Ovary (tissue), 9 donors: ENCODE results near the gene SLCO3A1. TPM values are rescaled to one million over a fixed set of nuclear protein-coding genes. Genes with fewer than 3 reads are reported as not detected.
A peak's percentile ranks its signal among the peaks of the same experiment; 100 is the strongest.

ENCODE experiments used
- DNase-seq, 5 donors: peaks; one replicate each; pipeline ENCODE4 v3.0.0-alpha.2; 2019 to 2020
- H3K27ac ChIP-seq, 2 donors: fragments of 200-600 bp; one replicate each; pipeline versions ENCODE4 v1.5.1 to v1.8.0; 2019 to 2022
- H3K27me3 ChIP-seq: fragments of 200-600 bp; one replicate; pipeline ENCODE4 v1.8.0; 2022
- H3K36me3 ChIP-seq: fragments of 200-600 bp; sonication (generic); one replicate; pipeline ENCODE4 v1.5.1; 2019
- H3K4me1 ChIP-seq: one replicate; pipeline ENCODE4 v1.8.1; 2013; ENCODE audit warnings: mild to moderate bottlenecking, moderate library complexity; ENCODE audit not compliant: insufficient read depth
- H3K4me3 ChIP-seq: fragments of 200-600 bp; sonication (generic); one replicate; pipeline ENCODE4 v1.5.1; 2017
- H3K9me3 ChIP-seq, 2 donors: fragments of 200-600 bp in 1 of 2; sonication (generic) in 1 of 2; one replicate each; pipeline versions ENCODE4 v1.5.1 to v1.8.1; 2013 to 2019; ENCODE audit warnings: mild to moderate bottlenecking in 1 of 2, moderate library complexity in 1 of 2
- CTCF ChIP-seq, 3 donors: fragments of 450-650 bp in 2 of 3; fragments of 200-600 bp in 1 of 3; IDR thresholded peaks; one replicate each; pipeline versions ENCODE4 v1.5.1 to v1.8.0; 2016 to 2022; ENCODE audit warnings: antibody characterized with exemption in 3 of 3, mild to moderate bottlenecking in 1 of 3
- EP300 ChIP-seq: sonication (generic); formaldehyde crosslinking; IDR thresholded peaks from one replicate; pipeline ENCODE4 v1.6.1; 2017; ENCODE audit warnings: antibody characterized with exemption
- POLR2A ChIP-seq: fragments of 450-650 bp; IDR thresholded peaks from one replicate; pipeline ENCODE4 v1.6.1; 2017; ENCODE audit warnings: antibody characterized with exemption, mild to moderate bottlenecking, moderate library complexity
- WGBS, 3 donors: extraction: QIAGEN DNeasy Blood & Tissue Kit in 1 of 3; methylation state at CpG; one replicate each; pipeline versions ENCODE4 v1.1.5 to v1.1.7; 2013 to 2017; 5-methylcytosine and 5-hydroxymethylcytosine counted together
- intact Hi-C, 4 donors: fragments of 100-400 bp; cut with DNase I; formaldehyde crosslinking; loops; one replicate each; pipeline versions ENCODE4 v1.11.0 to v1.15.1; 2022 to 2023
- polyA plus RNA-seq, 2 donors: library from polyadenylated mRNA; stranded (reverse); fragments of 200-250 nt in 1 of 2; fragments of 350-450 nt in 1 of 2; fragmentation: Illumina TruSeq in 1 of 2; extraction: RNeasy Lipid Tissue Mini Kit (QIAGEN cat#74804) in 1 of 2; gene quantifications; one replicate each; pipeline ENCODE4 v1.2.3, GENCODE V29; 2013 to 2014
- total RNA-seq, 7 donors: library from RNA; depleted of rRNA in 2 of 7; stranded (reverse); fragments of >200 nt in 2 of 7; fragmentation: NEBNext Ultra II Directional in 3 of 7; extraction: Animal tissue kit (Norgen Biotek cat#: 25700) in 3 of 7; gene quantifications; one replicate each; pipeline versions ENCODE4 v1.1.0 to v1.2.4, GENCODE V29; 2016 to 2023
- donor health status: DM: no; HTN: no; CAD: no; lungs with moderate emphysema.
- donor health status: DM: no; HTN: no; CAD: no.
- donor health status: Bipolar disorder and iron deficiency.
- donor health status: DM: yes; HTN: yes; CAD: no.
- donor health status: DM: no; HTN: no; CAD: no.
- donor health status: DM: yes; HTN: yes; CAD: no.

SLCO3A1 gene
- total and polyA plus RNA-seq, 9 donors = 5.0 to 20.0 (median 12.5) TPM

- DNase-seq = no peak
- Histone ChIP-seq H3K27ac (peak overlapping the region in 1 of 2 donors; percentile 1), H3K27me3 (no peaks in the 10 kb centered on the region), H3K4me1 (peaks cover 12% of the 10 kb centered on the region), H3K4me3 (no peak overlapping the region), H3K36me3 (no peaks in the 10 kb centered on the region), H3K9me3 (no peaks in the 10 kb centered on the region)
- intact Hi-C loops = no loop called here
- 59 to 78% (median 63%) methylated on average over 14 of the region's 14 CpGs for WGBS, 3 donors
- TF ChIP-seq EP300 (no peak), CTCF (IDR thresholded peaks at IDR 0.05) (no peak), POLR2A (no peak)
Observed at GRCh38 chr15:92011611-92012367, 158.3 kb downstream of the SLCO3A1 start.

GRCh38 chr15:92012368-92012629 is 158.8 kb downstream of the SLCO3A1 start:
- H3K4me3 ChIP-seq = no peak overlapping the region
- no peak for TF ChIP-seq EP300
- no peak for TF ChIP-seq CTCF (IDR thresholded peaks at IDR 0.05)
- TF ChIP-seq POLR2A = no peak
- WGBS, 3 donors = 81 to 86% (median 81%) methylated on average over 1 of the region's 1 CpG
- no peaks in the 10 kb centered on the region for H3K27me3 ChIP-seq
- no peaks in the 10 kb centered on the region for H3K9me3 ChIP-seq
- DNase-seq = no peak
- no peaks in the 10 kb centered on the region for H3K36me3 ChIP-seq
- intact Hi-C loops = no loop called here
- peaks cover 12% of the 10 kb centered on the region for H3K4me1 ChIP-seq
- no peak overlapping the region for H3K27ac ChIP-seq

- WGBS, 3 donors = 92 to 96% (median 94%) methylated on average over 6 of the region's 6 CpGs
- DNase-seq = no peak
- Histone ChIP-seq H3K4me3 (no peak overlapping the region), H3K27me3 (no peaks in the 10 kb centered on the region), H3K9me3 (no peaks in the 10 kb centered on the region), H3K27ac (no peak overlapping the region), H3K4me1 (peaks cover 11% of the 10 kb centered on the region), H3K36me3 (no peaks in the 10 kb centered on the region)
- intact Hi-C loops = no loop called here
- TF ChIP-seq EP300 = no peak
- no peak for TF ChIP-seq CTCF (IDR thresholded peaks at IDR 0.05)
- no peak for TF ChIP-seq POLR2A
Observed at GRCh38 chr15:92012881-92013280, 159.4 kb downstream of the SLCO3A1 start.

- 72 to 82% (median 80%) methylated on average over 6 of the region's 6 CpGs for WGBS, 3 donors
- Histone ChIP-seq H3K36me3 (no peaks in the 10 kb centered on the region), H3K4me1 (peaks cover 10% of the 10 kb centered on the region), H3K27ac (no peak overlapping the region), H3K4me3 (no peak overlapping the region), H3K9me3 (no peaks in the 10 kb centered on the region), H3K27me3 (no peaks in the 10 kb centered on the region)
- intact Hi-C loops = loop anchor here in 1 of 4 donors (5.0 kb wide), 1 partner anchor 43 kb away; no protein-coding TSS in a partner anchor
- DNase-seq = no peak
- TF ChIP-seq EP300 (no peak), CTCF (IDR thresholded peaks at IDR 0.05) (no peak), POLR2A (no peak)
Observed at GRCh38 chr15:92014281-92015030, 160.9 kb downstream of the SLCO3A1 start.
